ENCODE data around the gene MACROH2A1.

DNA sequence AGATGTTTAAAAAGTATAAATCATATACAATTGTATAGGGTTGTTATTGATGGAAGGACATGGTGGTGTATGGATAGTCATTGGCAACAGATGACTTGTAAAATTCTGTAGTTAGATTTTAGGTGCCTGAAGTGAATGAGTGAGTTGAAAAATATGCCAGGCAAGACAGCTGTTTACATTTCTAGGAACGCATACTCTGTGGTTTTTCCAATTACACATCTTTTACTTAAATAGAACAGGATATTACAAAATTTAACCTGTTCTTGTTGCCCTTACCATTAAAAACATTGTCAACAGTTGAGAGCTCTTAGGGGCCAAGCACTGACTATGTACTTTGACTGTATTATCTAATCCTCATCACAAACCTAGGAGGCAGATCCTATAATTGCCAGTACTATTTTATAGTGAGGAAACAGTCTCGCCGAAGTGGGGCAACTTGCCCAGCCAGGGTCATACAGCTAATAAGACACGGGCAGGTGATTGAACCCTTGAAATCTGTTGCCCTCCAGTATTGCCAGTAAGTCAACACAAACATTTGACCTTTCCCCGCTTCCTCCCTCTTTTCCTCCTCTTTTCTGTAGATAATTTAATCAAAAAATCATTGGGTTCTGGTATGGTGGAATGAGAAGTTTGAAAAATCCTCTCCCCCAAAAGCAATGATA, 88.6 kb downstream of the MACROH2A1 start:
- TF ChIP-seq, protein P1, sequence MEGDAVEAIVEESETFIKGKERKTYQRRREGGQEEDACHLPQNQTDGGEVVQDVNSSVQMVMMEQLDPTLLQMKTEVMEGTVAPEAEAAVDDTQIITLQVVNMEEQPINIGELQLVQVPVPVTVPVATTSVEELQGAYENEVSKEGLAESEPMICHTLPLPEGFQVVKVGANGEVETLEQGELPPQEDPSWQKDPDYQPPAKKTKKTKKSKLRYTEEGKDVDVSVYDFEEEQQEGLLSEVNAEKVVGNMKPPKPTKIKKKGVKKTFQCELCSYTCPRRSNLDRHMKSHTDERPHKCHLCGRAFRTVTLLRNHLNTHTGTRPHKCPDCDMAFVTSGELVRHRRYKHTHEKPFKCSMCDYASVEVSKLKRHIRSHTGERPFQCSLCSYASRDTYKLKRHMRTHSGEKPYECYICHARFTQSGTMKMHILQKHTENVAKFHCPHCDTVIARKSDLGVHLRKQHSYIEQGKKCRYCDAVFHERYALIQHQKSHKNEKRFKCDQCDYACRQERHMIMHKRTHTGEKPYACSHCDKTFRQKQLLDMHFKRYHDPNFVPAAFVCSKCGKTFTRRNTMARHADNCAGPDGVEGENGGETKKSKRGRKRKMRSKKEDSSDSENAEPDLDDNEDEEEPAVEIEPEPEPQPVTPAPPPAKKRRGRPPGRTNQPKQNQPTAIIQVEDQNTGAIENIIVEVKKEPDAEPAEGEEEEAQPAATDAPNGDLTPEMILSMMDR (IDR thresholded peaks at IDR 0.05): no peak
- no peak for TF ChIP-seq POLR2AphosphoS5 (IDR thresholded peaks at IDR 0.05; ENCODE audit: insufficient read depth in 1 of 2, low read depth in 1 of 2)

Data from vagina (tissue), 2 donors.